Measurements from ENCODE around the gene STOM.

GRCh38 chr9:121394292-121394691, 24.2 kb upstream of the STOM start:
- TF ChIP-seq CTCF (IDR thresholded peaks at IDR 0.05) (no peak), POLR2A (IDR thresholded peaks at IDR 0.05) (no peak), EP300 (IDR thresholded peaks at IDR 0.05) (no peak), POLR2AphosphoS5 (IDR thresholded peaks at IDR 0.05) (no peak)

All from gastroesophageal sphincter (tissue), 3 donors.